PFSK-1 (cell line): ENCODE data around the gene CREG1.

Source experiments
- FOXP2 ChIP-seq: optimal IDR thresholded peaks from 2 replicates; pipeline ENCODE3; 2011; ENCODE audit warnings: borderline replicate concordance, control low read depth, inconsistent platforms; ENCODE audit not compliant: insufficient read depth; ENCODE audit errors: extremely low read length, extremely low read depth
- POLR2AphosphoS5 ChIP-seq: IDR thresholded peaks from 2 replicates; pipeline ENCODE4 v1.6.1; 2012; ENCODE audit warnings: low read depth, mild to moderate bottlenecking, control low read depth, low read length, moderate library complexity
- REST ChIP-seq, 2 experiments: IDR thresholded peaks; 2 replicates each; pipeline versions ENCODE4 v1.6.1 to v1.8.0; 2011 to 2012; ENCODE audit warnings: low read depth in 2 of 2, low read length in 2 of 2, control low read depth in 1 of 2, inconsistent platforms in 1 of 2, mild to moderate bottlenecking in 1 of 2, moderate library complexity in 1 of 2; ENCODE audit not compliant: insufficient read depth in 1 of 2
- SIN3A ChIP-seq: IDR thresholded peaks from 2 replicates; pipeline ENCODE4 v1.6.1; 2012; ENCODE audit warnings: mild to moderate bottlenecking, low read length, moderate library complexity, borderline replicate concordance; ENCODE audit not compliant: insufficient read depth
- TAF1 ChIP-seq: IDR thresholded peaks from 2 replicates; pipeline ENCODE4 v1.6.1; 2012; ENCODE audit warnings: low read length, control low read depth, borderline replicate concordance; ENCODE audit not compliant: insufficient read depth

CREG1 gene

GRCh38 chr1:167554028-167554779 lies 642 bp upstream of the CREG1 start:
- TF ChIP-seq POLR2AphosphoS5, result no peak
- TF ChIP-seq FOXP2, result no peak
- no peak for TF ChIP-seq SIN3A
- TF ChIP-seq TAF1, result no peak
- no peak for TF ChIP-seq REST (IDR thresholded peaks at IDR 0.05; ENCODE audit: insufficient read depth in 1 of 2, low read depth in 2 of 2, low read length in 2 of 2)

DNA sequence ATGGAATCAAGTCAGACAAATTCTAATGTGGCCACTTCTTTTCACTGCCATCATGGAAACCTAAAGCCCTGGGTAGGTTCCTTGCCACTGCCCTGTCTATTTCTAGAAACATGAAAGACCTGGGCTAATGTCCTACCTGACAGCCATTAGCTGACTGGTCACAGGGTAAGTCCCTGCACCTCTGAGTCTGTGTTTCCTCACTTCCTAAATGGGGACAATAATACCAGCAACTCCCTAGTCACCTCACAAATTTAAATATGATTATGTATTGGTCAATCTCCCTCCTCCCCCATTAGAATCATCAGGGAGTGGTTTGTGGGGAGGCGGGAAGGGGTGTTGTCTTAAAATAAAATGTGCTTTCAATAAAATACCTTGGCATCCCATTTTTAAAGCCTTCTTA lies 2.2 kb downstream of the CREG1 start:
- TF ChIP-seq POLR2AphosphoS5, result no peak
- TF ChIP-seq TAF1, result no peak
- no peak for TF ChIP-seq FOXP2
- no peak for TF ChIP-seq SIN3A
- no peak for TF ChIP-seq REST (IDR thresholded peaks at IDR 0.05; ENCODE audit: insufficient read depth in 1 of 2, low read depth in 2 of 2, low read length in 2 of 2)

GRCh38 chr1:167548059-167548932 lies 5.3 kb downstream of the CREG1 start:
- TF ChIP-seq TAF1, result no peak

DNA sequence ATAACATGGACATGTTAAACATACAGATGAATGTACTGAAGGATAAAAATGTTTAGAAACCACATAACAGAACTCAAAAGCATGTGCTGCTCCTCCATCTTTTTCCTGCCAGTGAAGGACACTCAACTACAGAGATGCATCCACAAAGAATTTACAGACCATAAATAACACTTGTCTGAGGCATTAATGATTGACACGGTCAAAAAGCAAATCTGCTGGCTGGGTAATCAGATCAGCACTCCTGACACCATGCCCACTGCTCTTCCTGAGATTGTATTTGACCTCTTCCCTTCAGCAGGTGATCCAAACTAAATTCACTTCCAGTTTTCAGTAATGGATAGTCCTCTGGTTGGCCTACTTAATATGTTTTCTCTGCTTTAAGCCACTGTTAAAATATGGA lies 6.6 kb downstream of the CREG1 start:
- TF ChIP-seq FOXP2 (no peak), REST (IDR thresholded peaks at IDR 0.05; ENCODE audit: insufficient read depth in 1 of 2, low read depth in 2 of 2, low read length in 2 of 2) (no peak), SIN3A (no peak), TAF1 (no peak), POLR2AphosphoS5 (no peak)

DNA sequence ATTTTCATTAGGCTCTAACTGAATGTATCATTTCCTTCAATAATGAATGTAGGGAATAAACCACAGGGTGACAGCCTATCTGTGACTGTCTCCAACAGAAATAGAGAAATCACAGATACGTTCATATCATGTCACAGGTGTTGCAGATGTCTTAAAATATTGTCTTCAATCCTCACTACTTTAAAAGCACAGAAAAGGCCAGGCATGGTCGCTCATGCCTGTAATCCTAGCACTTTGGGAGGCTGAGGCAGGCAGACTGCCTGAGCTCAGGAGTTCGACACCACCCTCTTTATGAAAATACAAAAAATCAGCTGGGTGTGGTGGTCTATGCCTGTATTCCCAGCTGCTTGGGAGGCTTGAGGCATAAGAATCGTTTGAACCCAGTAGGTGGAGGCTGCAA lies 8.2 kb downstream of the CREG1 start:
- TF ChIP-seq SIN3A (no peak), TAF1 (no peak), REST (IDR thresholded peaks at IDR 0.05; ENCODE audit: insufficient read depth in 1 of 2, low read depth in 2 of 2, low read length in 2 of 2) (no peak)
